ENCODE measurements around the gene NEK7. TPM values are rescaled to one million over a fixed set of nuclear protein-coding genes. Genes with fewer than 3 reads are reported as not detected.

The NEK7 gene
- total RNA-seq, 4 donors from 2014 or later, result 45.7 to 75.7 (median 53.5) TPM

DNA sequence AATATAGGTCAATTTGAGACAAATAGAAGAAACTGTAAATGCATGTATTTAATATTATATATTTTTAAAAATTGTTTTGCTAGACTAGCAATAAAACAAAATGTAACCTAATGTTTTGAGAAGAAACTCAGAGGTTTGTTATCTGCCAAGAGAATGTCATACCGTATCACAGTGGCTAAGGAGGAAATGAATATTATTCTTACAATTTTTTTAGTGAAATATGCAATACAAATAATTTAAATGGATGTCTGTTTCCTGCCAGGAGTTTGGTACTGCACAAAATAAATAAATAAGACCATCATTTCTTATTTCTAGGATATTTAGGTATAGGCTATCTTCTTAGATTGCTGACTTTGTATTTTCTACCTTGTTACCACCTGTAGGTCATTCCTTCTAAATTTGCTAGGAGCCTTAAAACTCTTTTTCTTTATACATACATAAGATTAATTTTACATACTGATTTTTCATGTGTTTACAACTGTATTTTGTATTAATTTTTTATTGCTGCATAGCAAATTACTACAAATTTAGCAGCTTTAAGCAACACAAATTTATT, 113.6 kb downstream of the NEK7 start:
- Histone ChIP-seq H3K27ac (no peak overlapping the region), H3K27me3 (no peaks in the 10 kb centered on the region), H3K4me3 (no peak overlapping the region), H3K36me3 (peaks cover 3% of the 10 kb centered on the region), H3K4me1 (no peaks in the 10 kb centered on the region), H3K9me3 (no peaks in the 10 kb centered on the region)
- DNase-seq (ENCODE audit: low spot score in 2 of 2), result no peak
- TF ChIP-seq POLR2AphosphoS5 (IDR thresholded peaks at IDR 0.05) (no peak), EP300 (IDR thresholded peaks at IDR 0.05) (no peak), CTCF (IDR thresholded peaks at IDR 0.05) (no peak), POLR2A (IDR thresholded peaks at IDR 0.05) (no peak)
- 88% methylated on average over 1 of the region's 1 CpG for WGBS

DNA sequence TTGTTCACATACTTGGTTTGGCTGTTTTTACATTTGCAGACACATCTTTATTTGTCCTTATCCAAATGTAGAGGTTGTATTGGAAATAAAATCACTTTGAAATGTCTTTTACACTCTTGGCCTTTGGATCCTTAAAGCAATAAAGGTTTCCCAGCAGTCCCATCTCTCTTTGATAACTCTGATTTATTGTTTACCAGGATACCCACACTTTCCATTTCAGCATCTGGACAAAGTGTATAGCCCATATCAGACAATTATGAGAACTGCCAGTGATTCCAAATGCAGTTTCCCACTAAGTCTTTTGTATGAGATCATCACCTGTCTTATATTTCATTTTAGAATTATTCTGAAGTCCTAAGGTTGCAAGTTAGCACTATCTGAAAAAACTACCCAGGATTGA, 114.7 kb downstream of the NEK7 start:
- H3K36me3 ChIP-seq, result no peaks in the 10 kb centered on the region
- no peak overlapping the region for H3K4me3 ChIP-seq
- no peaks in the 10 kb centered on the region for H3K4me1 ChIP-seq
- no peak for DNase-seq (ENCODE audit: low spot score in 2 of 2)
- H3K9me3 ChIP-seq, result no peaks in the 10 kb centered on the region
- H3K27ac ChIP-seq, result no peak overlapping the region
- TF ChIP-seq CTCF (IDR thresholded peaks at IDR 0.05) (no peak), POLR2AphosphoS5 (IDR thresholded peaks at IDR 0.05) (no peak), EP300 (IDR thresholded peaks at IDR 0.05) (no peak)
- no peaks in the 10 kb centered on the region for H3K27me3 ChIP-seq

DNA sequence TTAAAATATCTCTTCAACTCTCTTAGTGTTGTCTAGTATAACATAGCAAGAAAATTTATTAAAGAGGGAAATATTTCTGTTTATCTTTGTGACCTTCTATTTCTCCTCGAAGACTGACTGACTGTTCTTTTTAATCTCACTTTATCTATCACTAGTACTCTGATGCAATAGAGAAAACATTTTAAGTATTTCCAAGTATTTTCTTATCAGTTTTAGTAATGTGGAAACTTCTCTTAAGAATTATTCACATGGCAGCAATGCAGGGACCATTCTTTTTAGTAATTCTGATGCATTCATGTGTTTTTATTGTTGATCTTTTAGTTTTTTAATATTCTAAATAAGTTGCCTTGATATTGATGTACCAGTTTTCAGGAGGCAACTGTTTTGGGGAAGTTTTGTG, 115.7 kb downstream of the NEK7 start:
- no peaks in the 10 kb centered on the region for H3K4me1 ChIP-seq
- TF ChIP-seq POLR2AphosphoS5 (IDR thresholded peaks at IDR 0.05) (no peak), POLR2A (IDR thresholded peaks at IDR 0.05) (no peak), CTCF (IDR thresholded peaks at IDR 0.05) (no peak), EP300 (IDR thresholded peaks at IDR 0.05) (no peak)
- WGBS, result 52% methylated on average over 1 of the region's 1 CpG
- no peaks in the 10 kb centered on the region for H3K36me3 ChIP-seq
- no peak overlapping the region for H3K4me3 ChIP-seq
- H3K27ac ChIP-seq, result no peak overlapping the region
- no peak for DNase-seq (ENCODE audit: low spot score in 2 of 2)
- H3K9me3 ChIP-seq, result no peaks in the 10 kb centered on the region
- H3K27me3 ChIP-seq, result no peaks in the 10 kb centered on the region

DNA sequence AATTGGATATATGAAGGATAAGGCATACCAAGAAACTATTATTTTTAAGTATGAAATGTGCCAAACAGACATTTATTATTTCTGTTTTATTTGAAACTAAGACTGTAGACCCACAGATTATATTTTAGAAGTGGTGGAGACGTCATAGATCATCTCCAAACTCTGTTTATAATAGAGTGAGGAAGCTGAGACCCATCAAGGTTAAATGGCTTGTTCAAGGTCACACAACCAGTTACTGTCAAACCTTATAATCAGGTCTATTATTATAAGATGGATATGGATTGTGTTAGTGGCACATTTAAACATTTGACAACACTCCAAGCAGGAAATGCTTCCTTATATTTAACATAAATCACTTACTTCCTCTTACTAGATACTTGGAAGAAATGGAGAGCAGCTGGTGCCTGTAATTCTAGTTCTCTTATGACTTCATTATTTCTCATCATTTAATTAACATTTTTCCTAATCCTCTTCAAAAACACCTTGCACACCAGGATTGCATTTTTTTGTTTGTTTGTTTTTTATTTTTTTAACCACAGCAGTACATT, 117.0 kb downstream of the NEK7 start:
- Histone ChIP-seq H3K27me3 (no peaks in the 10 kb centered on the region), H3K4me1 (no peaks in the 10 kb centered on the region), H3K9me3 (no peaks in the 10 kb centered on the region), H3K36me3 (no peaks in the 10 kb centered on the region), H3K27ac (no peak overlapping the region), H3K4me3 (no peak overlapping the region)
- no peak for DNase-seq (ENCODE audit: low spot score in 2 of 2)
- WGBS, result 70% methylated on average over 1 of the region's 1 CpG
- TF ChIP-seq POLR2A (IDR thresholded peaks at IDR 0.05) (no peak), EP300 (IDR thresholded peaks at IDR 0.05) (no peak)

- TF ChIP-seq EP300 (IDR thresholded peaks at IDR 0.05) (no peak), POLR2A (IDR thresholded peaks at IDR 0.05) (no peak), CTCF (IDR thresholded peaks at IDR 0.05) (no peak), POLR2AphosphoS5 (IDR thresholded peaks at IDR 0.05) (no peak)
- no peaks in the 10 kb centered on the region for H3K4me1 ChIP-seq
- no peaks in the 10 kb centered on the region for H3K27me3 ChIP-seq
- H3K9me3 ChIP-seq, result no peaks in the 10 kb centered on the region
- H3K36me3 ChIP-seq, result no peaks in the 10 kb centered on the region
- WGBS, result 80% methylated on average over 1 of the region's 1 CpG
- no peak for DNase-seq (ENCODE audit: low spot score in 2 of 2)
- H3K27ac ChIP-seq, result no peak overlapping the region
- H3K4me3 ChIP-seq, result no peak overlapping the region
Observed at GRCh38 chr1:198275597-198275996, 118.8 kb downstream of the NEK7 start.

DNA sequence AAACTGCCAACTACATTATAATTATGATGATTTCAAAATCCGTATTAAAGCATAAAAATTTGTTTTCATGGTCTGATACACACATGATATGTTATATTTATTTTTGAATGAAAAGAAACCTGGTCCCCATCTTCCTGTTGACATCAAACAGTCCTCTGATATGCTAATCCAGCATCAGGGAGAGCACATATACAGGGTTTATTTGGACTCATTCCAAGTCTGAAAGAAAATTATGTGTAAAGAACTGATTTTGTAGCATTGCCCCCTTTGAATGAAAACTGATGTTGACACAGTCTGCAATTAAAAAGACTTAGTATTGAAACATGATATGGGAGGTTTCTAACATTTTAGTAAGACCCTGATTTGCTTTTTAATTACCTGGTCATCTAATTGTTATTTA, 119.4 kb downstream of the NEK7 start:
- no peak for TF ChIP-seq EP300 (IDR thresholded peaks at IDR 0.05)
- no peak for TF ChIP-seq POLR2AphosphoS5 (IDR thresholded peaks at IDR 0.05)
- no peak for TF ChIP-seq CTCF (IDR thresholded peaks at IDR 0.05)
- no peak for TF ChIP-seq POLR2A (IDR thresholded peaks at IDR 0.05)
- DNase-seq (ENCODE audit: low spot score in 2 of 2), result no peak
- H3K4me3 ChIP-seq, result no peak overlapping the region

More for the DNA sequence above, 119.4 kb downstream of the NEK7 start:
- Histone ChIP-seq H3K36me3 (no peaks in the 10 kb centered on the region), H3K9me3 (no peaks in the 10 kb centered on the region), H3K27ac (no peak overlapping the region), H3K4me1 (no peaks in the 10 kb centered on the region), H3K27me3 (no peaks in the 10 kb centered on the region)
- 92% methylated on average over 1 of the region's 1 CpG for WGBS

Measured in suprapubic skin (tissue), 4 donors.